ENCODE results near the gene ST6GALNAC3.

Gene ST6GALNAC3

GRCh38 chr1:76130992-76131391 lies 56.4 kb downstream of the ST6GALNAC3 start:
- Histone ChIP-seq H3K9ac (ENCODE audit: low read depth, low read length) (no peak overlapping the region), H3K36me3 (ENCODE audit: insufficient read depth, low read length) (no peaks in the 10 kb centered on the region)

GRCh38 chr1:76133977-76134376 lies 59.4 kb downstream of the ST6GALNAC3 start:
- H3K4me1 ChIP-seq (ENCODE audit: control insufficient read depth, insufficient read depth, low read length): no peaks in the 10 kb centered on the region
- H3K4me2 ChIP-seq (ENCODE audit: low read length): no peak overlapping the region
- H3K36me3 ChIP-seq (ENCODE audit: insufficient read depth, low read length): no peaks in the 10 kb centered on the region
- no peaks in the 10 kb centered on the region for H3K27me3 ChIP-seq (ENCODE audit: control insufficient read depth, insufficient read depth, low read length)
- no peak overlapping the region for H3K9ac ChIP-seq (ENCODE audit: low read depth, low read length)
- no peaks in the 10 kb centered on the region for H3K9me3 ChIP-seq (replicated peaks; ENCODE audit: low read length)
- H3K4me3 ChIP-seq (ENCODE audit: low read length): no peak overlapping the region

More at GRCh38 chr1:76130992-76131391, 56.4 kb downstream of the ST6GALNAC3 start:
- no peak overlapping the region for H3K4me2 ChIP-seq (ENCODE audit: low read length)
- H3K4me1 ChIP-seq (ENCODE audit: control insufficient read depth, insufficient read depth, low read length): no peaks in the 10 kb centered on the region
- no peaks in the 10 kb centered on the region for H3K9me3 ChIP-seq (replicated peaks; ENCODE audit: low read length)
- no peak overlapping the region for H3K4me3 ChIP-seq (ENCODE audit: low read length)
- H3K27me3 ChIP-seq (ENCODE audit: control insufficient read depth, insufficient read depth, low read length): no peaks in the 10 kb centered on the region

- Histone ChIP-seq H3K36me3 (ENCODE audit: insufficient read depth, low read length) (no peaks in the 10 kb centered on the region), H3K9me3 (replicated peaks; ENCODE audit: low read length) (no peaks in the 10 kb centered on the region), H3K27me3 (ENCODE audit: control insufficient read depth, insufficient read depth, low read length) (no peaks in the 10 kb centered on the region), H3K4me2 (ENCODE audit: low read length) (no peak overlapping the region), H3K9ac (ENCODE audit: low read depth, low read length) (no peak overlapping the region), H3K4me1 (ENCODE audit: control insufficient read depth, insufficient read depth, low read length) (no peaks in the 10 kb centered on the region), H3K4me3 (ENCODE audit: low read length) (no peak overlapping the region)
Measured at GRCh38 chr1:76135835-76136234, 61.3 kb downstream of the ST6GALNAC3 start.

GRCh38 chr1:76136894-76137293 lies 62.3 kb downstream of the ST6GALNAC3 start:
- Histone ChIP-seq H3K9me3 (replicated peaks; ENCODE audit: low read length) (no peaks in the 10 kb centered on the region), H3K36me3 (ENCODE audit: insufficient read depth, low read length) (no peaks in the 10 kb centered on the region), H3K9ac (ENCODE audit: low read depth, low read length) (no peak overlapping the region), H3K4me1 (ENCODE audit: control insufficient read depth, insufficient read depth, low read length) (no peaks in the 10 kb centered on the region), H3K4me2 (ENCODE audit: low read length) (no peak overlapping the region), H3K27me3 (ENCODE audit: control insufficient read depth, insufficient read depth, low read length) (peaks cover 4% of the 10 kb centered on the region), H3K4me3 (ENCODE audit: low read length) (no peak overlapping the region)

- H3K4me3 ChIP-seq (ENCODE audit: low read length): no peak overlapping the region
- H3K9ac ChIP-seq (ENCODE audit: low read depth, low read length): no peak overlapping the region
- H3K9me3 ChIP-seq (replicated peaks; ENCODE audit: low read length): no peaks in the 10 kb centered on the region
- no peaks in the 10 kb centered on the region for H3K36me3 ChIP-seq (ENCODE audit: insufficient read depth, low read length)
- H3K4me1 ChIP-seq (ENCODE audit: control insufficient read depth, insufficient read depth, low read length): no peaks in the 10 kb centered on the region
- H3K4me2 ChIP-seq (ENCODE audit: low read length): no peak overlapping the region
- H3K27me3 ChIP-seq (ENCODE audit: control insufficient read depth, insufficient read depth, low read length): peaks cover 4% of the 10 kb centered on the region
Measured at GRCh38 chr1:76137746-76138145, 63.2 kb downstream of the ST6GALNAC3 start.

GRCh38 chr1:76138217-76138616 lies 63.7 kb downstream of the ST6GALNAC3 start:
- H3K36me3 ChIP-seq (ENCODE audit: insufficient read depth, low read length): no peaks in the 10 kb centered on the region
- no peaks in the 10 kb centered on the region for H3K4me1 ChIP-seq (ENCODE audit: control insufficient read depth, insufficient read depth, low read length)
- H3K4me3 ChIP-seq (ENCODE audit: low read length): no peak overlapping the region
- no peak overlapping the region for H3K4me2 ChIP-seq (ENCODE audit: low read length)
- H3K9ac ChIP-seq (ENCODE audit: low read depth, low read length): no peak overlapping the region
- peaks cover 4% of the 10 kb centered on the region for H3K27me3 ChIP-seq (ENCODE audit: control insufficient read depth, insufficient read depth, low read length)
- no peaks in the 10 kb centered on the region for H3K9me3 ChIP-seq (replicated peaks; ENCODE audit: low read length)

GRCh38 chr1:76140227-76140626 lies 65.7 kb downstream of the ST6GALNAC3 start:
- Histone ChIP-seq H3K4me1 (ENCODE audit: control insufficient read depth, insufficient read depth, low read length) (no peaks in the 10 kb centered on the region), H3K9ac (ENCODE audit: low read depth, low read length) (no peak overlapping the region), H3K27me3 (ENCODE audit: control insufficient read depth, insufficient read depth, low read length) (peaks cover 4% of the 10 kb centered on the region)

GRCh38 chr1:76141929-76142328 lies 67.4 kb downstream of the ST6GALNAC3 start:
- Histone ChIP-seq H3K4me3 (ENCODE audit: low read length) (no peak overlapping the region), H3K9me3 (replicated peaks; ENCODE audit: low read length) (no peaks in the 10 kb centered on the region), H3K4me2 (ENCODE audit: low read length) (no peak overlapping the region), H3K27me3 (ENCODE audit: control insufficient read depth, insufficient read depth, low read length) (peaks cover 8% of the 10 kb centered on the region), H3K9ac (ENCODE audit: low read depth, low read length) (no peak overlapping the region), H3K36me3 (ENCODE audit: insufficient read depth, low read length) (no peaks in the 10 kb centered on the region), H3K4me1 (ENCODE audit: control insufficient read depth, insufficient read depth, low read length) (no peaks in the 10 kb centered on the region)

More at GRCh38 chr1:76140227-76140626, 65.7 kb downstream of the ST6GALNAC3 start:
- H3K9me3 ChIP-seq (replicated peaks; ENCODE audit: low read length): no peaks in the 10 kb centered on the region
- H3K4me3 ChIP-seq (ENCODE audit: low read length): no peak overlapping the region
- no peak overlapping the region for H3K4me2 ChIP-seq (ENCODE audit: low read length)
- H3K36me3 ChIP-seq (ENCODE audit: insufficient read depth, low read length): no peaks in the 10 kb centered on the region

- H3K4me3 ChIP-seq (ENCODE audit: low read length): no peak overlapping the region
- H3K4me1 ChIP-seq (ENCODE audit: control insufficient read depth, insufficient read depth, low read length): no peaks in the 10 kb centered on the region
- no peak overlapping the region for H3K9ac ChIP-seq (ENCODE audit: low read depth, low read length)
- H3K9me3 ChIP-seq (replicated peaks; ENCODE audit: low read length): no peaks in the 10 kb centered on the region
- no peaks in the 10 kb centered on the region for H3K36me3 ChIP-seq (ENCODE audit: insufficient read depth, low read length)
- peaks cover 13% of the 10 kb centered on the region for H3K27me3 ChIP-seq (ENCODE audit: control insufficient read depth, insufficient read depth, low read length)
- H3K4me2 ChIP-seq (ENCODE audit: low read length): no peak overlapping the region
Measured at GRCh38 chr1:76142771-76143540, 68.4 kb downstream of the ST6GALNAC3 start.

GRCh38 chr1:76144247-76144646 lies 69.7 kb downstream of the ST6GALNAC3 start:
- H3K4me2 ChIP-seq (ENCODE audit: low read length): no peak overlapping the region
- no peaks in the 10 kb centered on the region for H3K36me3 ChIP-seq (ENCODE audit: insufficient read depth, low read length)
- H3K9ac ChIP-seq (ENCODE audit: low read depth, low read length): no peak overlapping the region
- H3K4me3 ChIP-seq (ENCODE audit: low read length): no peak overlapping the region
- H3K9me3 ChIP-seq (replicated peaks; ENCODE audit: low read length): no peaks in the 10 kb centered on the region
- H3K4me1 ChIP-seq (ENCODE audit: control insufficient read depth, insufficient read depth, low read length): no peaks in the 10 kb centered on the region
- H3K27me3 ChIP-seq (ENCODE audit: control insufficient read depth, insufficient read depth, low read length): peaks cover 14% of the 10 kb centered on the region

GRCh38 chr1:76145332-76145731 lies 70.8 kb downstream of the ST6GALNAC3 start:
- no peak overlapping the region for H3K9ac ChIP-seq (ENCODE audit: low read depth, low read length)
- no peaks in the 10 kb centered on the region for H3K36me3 ChIP-seq (ENCODE audit: insufficient read depth, low read length)
- H3K4me3 ChIP-seq (ENCODE audit: low read length): no peak overlapping the region
- H3K4me2 ChIP-seq (ENCODE audit: low read length): no peak overlapping the region
- H3K4me1 ChIP-seq (ENCODE audit: control insufficient read depth, insufficient read depth, low read length): no peaks in the 10 kb centered on the region
- H3K9me3 ChIP-seq (replicated peaks; ENCODE audit: low read length): no peaks in the 10 kb centered on the region
- H3K27me3 ChIP-seq (ENCODE audit: control insufficient read depth, insufficient read depth, low read length): peaks cover 16% of the 10 kb centered on the region

- Histone ChIP-seq H3K4me3 (ENCODE audit: low read length) (no peak overlapping the region), H3K4me1 (ENCODE audit: control insufficient read depth, insufficient read depth, low read length) (no peaks in the 10 kb centered on the region), H3K4me2 (ENCODE audit: low read length) (no peak overlapping the region), H3K27me3 (ENCODE audit: control insufficient read depth, insufficient read depth, low read length) (peaks cover 19% of the 10 kb centered on the region), H3K36me3 (ENCODE audit: insufficient read depth, low read length) (no peaks in the 10 kb centered on the region), H3K9ac (ENCODE audit: low read depth, low read length) (no peak overlapping the region), H3K9me3 (replicated peaks; ENCODE audit: low read length) (no peaks in the 10 kb centered on the region)
Measured at GRCh38 chr1:76146184-76146583, 71.6 kb downstream of the ST6GALNAC3 start.
